Measurements from ENCODE around the gene UTS2.

The UTS2 gene

DNA sequence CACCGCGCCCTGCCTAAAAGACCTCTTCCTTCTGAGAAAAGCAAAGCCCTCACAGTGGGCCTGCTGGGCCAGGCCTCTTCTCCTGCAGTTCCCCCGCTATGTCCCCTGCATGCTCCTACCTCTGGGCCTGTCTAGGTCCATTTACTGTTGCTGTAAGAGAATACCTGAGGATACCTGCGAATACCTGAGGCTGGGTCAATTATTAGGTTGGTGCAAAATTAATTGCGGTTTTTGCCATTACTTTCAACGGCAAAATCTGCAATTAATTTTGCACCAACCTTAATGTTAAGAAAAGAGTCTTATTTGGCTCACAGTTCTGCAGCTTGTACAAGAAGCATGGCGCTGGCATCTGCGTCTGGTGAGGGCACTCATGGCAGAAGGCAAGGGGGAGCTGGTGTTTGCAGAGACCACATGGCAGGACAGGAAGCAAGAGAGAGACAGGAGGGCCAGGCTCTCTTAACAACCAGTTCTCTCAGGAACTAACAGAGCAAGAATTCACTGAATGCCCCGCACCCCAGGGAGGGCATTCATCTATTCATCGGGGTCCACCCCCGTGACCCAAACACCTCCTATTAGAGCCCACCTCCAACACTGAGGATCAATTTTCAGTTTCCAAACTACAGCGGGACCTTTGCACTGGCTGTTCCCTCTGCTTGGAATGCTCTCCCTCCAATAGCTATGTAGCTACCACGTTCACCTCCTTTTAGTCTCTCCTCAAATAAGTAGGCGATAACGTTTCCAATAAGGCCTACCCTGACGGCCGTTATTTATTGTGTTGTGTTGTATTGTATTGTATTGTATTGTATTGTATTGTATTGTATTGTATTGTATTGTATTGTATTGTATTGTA, 9.6 kb upstream of the UTS2 start:
- no peak for DNase-seq

- no peak for DNase-seq
Observed at GRCh38 chr1:7861452-7861851, 8.6 kb upstream of the UTS2 start.

- no peak for DNase-seq
Observed at GRCh38 chr1:7860130-7860529, 7.3 kb upstream of the UTS2 start.

- no peak for DNase-seq
Observed at GRCh38 chr1:7859406-7859805, 6.5 kb upstream of the UTS2 start.

DNA sequence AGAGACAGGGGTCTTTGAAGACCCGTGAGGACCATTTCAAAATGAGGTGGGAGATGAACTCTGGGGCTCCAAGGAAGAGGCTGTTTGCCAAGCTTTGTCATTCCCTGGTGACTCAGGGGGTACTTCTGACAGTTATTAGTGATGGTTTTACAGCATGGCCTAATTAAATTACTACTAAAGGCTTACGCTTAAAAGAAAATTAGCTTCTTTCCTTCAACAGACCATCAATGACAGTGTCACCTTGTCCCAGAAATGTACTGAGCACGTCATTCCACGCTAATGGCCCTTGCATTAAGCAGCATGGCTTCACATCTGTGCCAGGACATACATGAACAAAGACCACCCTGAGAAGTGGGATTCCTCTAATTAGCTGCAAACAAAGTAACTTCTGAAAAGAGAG, 5.1 kb upstream of the UTS2 start:
- no peak for DNase-seq

GRCh38 chr1:7857000-7857399, 4.1 kb upstream of the UTS2 start:
- no peak for DNase-seq

GRCh38 chr1:7856345-7856744, 3.5 kb upstream of the UTS2 start:
- no peak for DNase-seq

DNA sequence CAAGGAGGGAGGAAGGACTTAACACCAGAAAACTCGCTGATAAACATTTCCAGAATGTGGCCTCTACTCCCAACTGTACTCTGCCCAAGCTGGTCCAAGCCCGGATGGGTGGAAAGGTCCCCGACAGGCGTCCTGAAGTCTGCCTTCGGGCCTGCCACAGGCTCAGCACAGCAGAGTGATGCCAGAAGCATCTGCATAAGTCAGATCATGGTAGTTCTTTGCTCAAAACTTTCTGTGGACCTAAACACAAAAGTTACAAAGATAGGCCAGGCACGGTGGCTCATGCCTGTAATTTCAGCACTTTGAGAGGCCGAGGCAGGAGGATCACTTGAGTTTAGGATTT, 790 bp upstream of the UTS2 start:
- DNase-seq: no peak

DNA sequence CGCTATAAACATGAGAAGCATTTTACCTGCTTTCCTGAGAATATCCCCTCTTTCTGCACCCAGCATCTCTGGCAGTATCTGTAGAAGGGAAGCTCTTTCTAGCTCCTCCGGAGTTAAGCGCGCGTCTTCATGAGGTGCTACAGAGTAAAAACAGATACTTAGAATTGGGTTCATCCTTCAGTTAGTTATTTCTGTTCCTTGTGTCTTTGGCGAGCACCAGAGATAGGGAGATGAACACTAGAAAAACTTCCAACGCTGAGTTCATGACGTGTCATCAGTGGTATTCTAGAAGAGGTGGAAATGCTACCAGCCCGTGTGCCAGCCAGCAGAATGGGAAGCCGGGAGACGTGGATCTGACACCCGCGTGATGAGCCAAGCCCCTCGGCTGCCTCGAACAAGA, 2.1 kb downstream of the UTS2 start:
- DNase-seq: no peak

DNA sequence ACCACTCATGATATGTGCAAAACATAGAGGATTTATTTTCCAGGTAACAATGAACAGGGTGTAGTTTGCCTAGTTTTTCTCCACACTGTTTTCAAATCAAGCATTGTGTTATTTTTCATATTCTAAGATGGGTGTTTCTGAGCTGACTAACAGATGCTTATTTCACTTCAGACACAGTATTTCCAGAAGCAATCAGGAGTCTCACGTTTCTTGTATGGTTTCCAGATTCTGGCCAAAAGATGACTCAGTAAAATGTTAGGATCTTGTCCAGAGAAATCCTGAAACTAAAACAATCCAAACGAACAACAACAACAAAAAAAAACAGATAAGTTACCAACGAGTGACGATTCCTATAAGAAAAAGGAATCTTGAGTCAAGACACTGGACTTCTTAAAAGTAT, 5.3 kb downstream of the UTS2 start:
- DNase-seq: no peak

DNA sequence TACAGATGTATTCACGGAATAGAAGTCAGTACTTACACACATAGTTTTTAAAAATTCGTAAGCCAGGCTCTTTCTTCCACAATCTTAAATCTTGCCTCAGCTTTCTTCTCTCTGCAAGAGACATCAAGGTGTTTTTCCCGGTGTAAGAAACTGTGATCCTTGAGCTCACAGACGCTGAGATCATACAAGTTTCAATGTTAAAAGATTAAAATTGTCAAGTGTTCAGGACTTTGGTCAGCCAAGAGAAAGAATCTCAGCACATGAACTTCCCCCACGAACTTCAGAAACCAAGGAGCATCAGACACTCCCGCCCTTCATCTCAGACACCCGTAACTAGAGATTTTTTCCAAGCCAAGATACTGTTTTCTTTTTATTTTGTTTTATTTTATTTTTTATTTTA, 6.2 kb downstream of the UTS2 start:
- DNase-seq: no peak

DNA sequence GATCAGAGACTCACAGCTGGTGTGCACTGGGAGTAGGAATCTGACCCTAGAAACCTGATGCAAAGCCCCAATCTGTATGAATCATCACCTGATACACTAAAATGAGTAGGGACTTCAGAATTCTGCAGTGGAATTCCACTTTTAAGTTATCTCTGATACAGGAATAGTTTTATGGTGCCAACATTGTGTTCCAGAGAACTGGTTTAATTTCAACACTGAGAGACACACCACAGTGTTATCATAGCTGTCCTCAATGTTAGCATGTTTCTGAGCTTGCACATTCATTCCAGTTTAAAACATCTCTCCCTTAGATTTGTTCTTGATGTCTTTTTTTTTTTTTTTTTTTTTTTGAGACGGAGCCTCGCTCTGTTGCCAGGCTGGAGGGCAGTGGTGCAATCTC, 7.1 kb downstream of the UTS2 start:
- DNase-seq: no peak

DNA sequence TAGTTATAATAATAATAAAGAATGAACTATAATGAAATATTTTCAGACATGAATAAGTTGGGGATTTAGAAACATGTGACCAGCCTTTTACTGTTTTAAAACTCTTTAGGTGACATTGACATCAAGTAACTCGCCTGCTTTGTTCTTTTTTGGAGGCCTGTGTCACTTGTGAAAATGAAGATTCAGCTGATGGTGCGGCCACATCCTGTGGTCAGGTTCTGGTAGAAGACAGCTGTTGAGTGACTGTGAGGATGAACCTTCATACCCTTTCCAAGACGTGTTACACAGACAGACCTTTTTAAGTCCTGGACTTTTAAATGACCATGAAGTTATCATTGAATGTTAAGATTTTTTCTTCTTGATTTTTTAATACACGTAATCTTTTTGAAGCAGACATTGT, 10.3 kb downstream of the UTS2 start:
- no peak for DNase-seq

GRCh38 chr1:7839526-7839925, 13.3 kb downstream of the UTS2 start:
- DNase-seq: no peak

- no peak for DNase-seq
Observed at GRCh38 chr1:7838714-7839113, 14.2 kb downstream of the UTS2 start.

GRCh38 chr1:7833035-7833434, 19.8 kb downstream of the UTS2 start:
- no peak for DNase-seq

DNA sequence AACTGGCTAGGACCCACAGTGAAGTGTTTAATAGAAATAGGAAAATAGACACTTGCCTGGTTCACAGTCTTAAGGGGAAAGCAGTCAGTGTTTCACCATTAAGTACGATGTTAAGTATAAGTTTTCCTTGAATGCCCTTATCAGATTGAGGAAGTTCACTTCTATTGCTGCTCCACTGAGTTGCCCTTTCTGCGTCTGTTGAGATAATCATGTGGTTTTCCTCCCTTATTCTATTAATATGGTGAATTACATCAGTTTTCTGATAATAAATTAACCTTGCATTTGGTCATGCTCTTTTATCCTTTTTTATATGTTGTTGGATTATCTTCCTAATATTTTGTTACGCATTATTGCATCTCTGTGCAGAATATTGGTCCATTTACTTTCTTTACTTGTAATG, 21.4 kb downstream of the UTS2 start:
- no peak for DNase-seq

DNA sequence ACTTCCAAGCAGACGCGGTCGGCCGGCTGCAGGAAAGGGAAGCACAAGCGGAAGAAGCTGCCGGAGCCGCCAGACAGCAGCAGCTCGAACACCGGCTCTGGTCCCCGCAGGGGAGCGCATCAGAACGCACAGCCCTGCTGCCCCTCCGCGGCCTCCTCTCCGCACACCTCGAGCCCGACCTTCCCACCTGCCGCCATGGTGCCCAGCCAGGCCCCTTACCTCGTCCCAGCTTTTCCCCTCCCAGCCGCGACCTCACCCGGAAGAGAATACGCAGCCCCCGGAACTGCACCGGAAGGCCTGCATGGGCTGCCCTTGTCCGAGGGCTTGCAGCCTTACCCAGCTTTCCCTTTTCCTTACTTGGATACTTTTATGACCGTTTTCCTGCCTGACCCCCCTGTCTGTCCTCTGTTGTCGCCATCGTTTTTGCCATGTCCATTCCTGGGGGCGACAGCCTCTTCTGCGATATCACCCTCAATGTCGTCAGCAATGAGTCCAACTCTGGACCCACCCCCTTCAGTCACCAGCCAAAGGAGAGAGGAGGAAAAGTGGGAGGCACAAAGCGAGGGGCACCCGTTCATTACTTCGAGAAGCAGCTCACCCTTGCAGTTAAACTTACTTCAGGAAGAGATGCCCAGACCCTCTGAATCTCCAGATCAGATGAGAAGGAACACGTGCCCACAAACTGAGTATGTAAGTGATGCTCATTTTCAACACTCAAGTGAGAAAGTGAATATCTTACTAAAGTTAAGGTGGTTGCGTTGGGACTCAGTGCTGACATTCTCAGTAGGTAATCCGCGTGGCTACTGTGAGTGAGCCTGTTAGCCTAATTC, 25.5 kb downstream of the UTS2 start:
- no peak for DNase-seq

GRCh38 chr1:7826363-7826762, 26.5 kb downstream of the UTS2 start:
- DNase-seq: no peak

DNA sequence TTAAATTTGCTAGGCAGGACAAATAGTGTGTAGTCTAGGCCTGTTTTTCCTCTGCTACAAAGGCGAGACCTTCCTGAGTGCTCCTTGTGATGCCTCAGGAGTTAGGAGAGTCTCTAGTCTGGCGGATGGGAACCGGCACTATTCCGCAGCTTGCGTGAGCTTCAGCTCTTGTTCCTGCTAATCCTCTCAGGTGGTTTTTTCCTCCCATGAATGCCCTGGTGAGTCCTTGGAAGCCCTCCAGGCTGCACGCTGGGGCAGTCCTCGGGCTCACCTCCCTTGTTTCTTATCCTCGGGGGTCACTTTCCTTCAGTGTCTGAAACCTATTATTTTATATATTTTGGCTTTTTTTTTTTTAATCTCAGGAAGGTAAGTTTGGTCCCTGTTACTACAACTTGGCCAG, 28.2 kb downstream of the UTS2 start:
- no peak for DNase-seq

DNA sequence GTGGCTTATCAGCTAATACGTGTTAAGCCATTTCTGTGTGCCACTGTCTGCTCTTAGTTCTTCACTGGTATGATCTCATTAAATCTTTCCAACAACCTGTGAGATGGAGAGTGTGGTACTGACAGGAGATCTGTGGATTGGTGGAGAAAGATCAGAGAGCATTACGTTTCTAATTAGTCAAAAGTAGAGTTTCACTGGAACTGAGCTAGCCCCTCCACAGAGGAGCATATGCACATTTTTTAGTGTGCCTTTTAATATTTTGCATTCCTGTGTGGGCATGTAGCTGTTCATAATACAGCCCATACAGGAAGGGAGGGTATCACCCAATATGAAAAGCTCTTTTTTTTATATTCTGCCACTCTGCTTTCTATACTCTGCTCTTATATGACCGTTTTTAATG, 31.6 kb downstream of the UTS2 start:
- no peak for DNase-seq

GRCh38 chr1:7813677-7814373, 39.0 kb downstream of the UTS2 start:
- DNase-seq: no peak

- DNase-seq: no peak
Observed at GRCh38 chr1:7811476-7811875, 41.4 kb downstream of the UTS2 start.

GRCh38 chr1:7810395-7810794, 42.5 kb downstream of the UTS2 start:
- DNase-seq: peak; percentile 63
